ENCODE measurements around the gene PEBP1.

The PEBP1 gene

GRCh38 chr12:118140825-118141224, 4.9 kb downstream of the PEBP1 start:
- DNase-seq (ENCODE audit: insufficient read length) (no peak), FAIRE-seq (no peak)
- TF ChIP-seq POLR2AphosphoS5 (IDR thresholded peaks at IDR 0.05; ENCODE audit: low read depth, low read length), result no peak
- TF ChIP-seq TAF1 (IDR thresholded peaks at IDR 0.05; ENCODE audit: borderline replicate concordance, low read depth, low read length), result no peak
- TF ChIP-seq POLR2A (IDR thresholded peaks at IDR 0.05; ENCODE audit: low read depth, low read length), result no peak

- DNase-seq (ENCODE audit: insufficient read length) (no peak), FAIRE-seq (no peak)
- TF ChIP-seq POLR2AphosphoS5 (IDR thresholded peaks at IDR 0.05; ENCODE audit: low read depth, low read length) (no peak), POLR2A (IDR thresholded peaks at IDR 0.05; ENCODE audit: low read depth, low read length) (no peak), TAF1 (IDR thresholded peaks at IDR 0.05; ENCODE audit: borderline replicate concordance, low read depth, low read length) (no peak)
Observed at GRCh38 chr12:118144499-118144898, 8.6 kb downstream of the PEBP1 start.

GRCh38 chr12:118145113-118145797, 9.3 kb downstream of the PEBP1 start:
- FAIRE-seq (no peak), DNase-seq (ENCODE audit: insufficient read length) (peak; percentile 28)
- TF ChIP-seq POLR2AphosphoS5 (IDR thresholded peaks at IDR 0.05; ENCODE audit: low read depth, low read length) (no peak; the same call in 1 of the 2 replicates), POLR2A (IDR thresholded peaks at IDR 0.05; ENCODE audit: low read depth, low read length) (no peak), TAF1 (IDR thresholded peaks at IDR 0.05; ENCODE audit: borderline replicate concordance, low read depth, low read length) (no peak)

- TF ChIP-seq TAF1 (IDR thresholded peaks at IDR 0.05; ENCODE audit: borderline replicate concordance, low read depth, low read length), result no peak
- 0 out of 2 replicates have a peak, but pooled peaks have one; percentile 50 for TF ChIP-seq POLR2AphosphoS5 (IDR thresholded peaks at IDR 0.05; ENCODE audit: low read depth, low read length)
- TF ChIP-seq POLR2A (IDR thresholded peaks at IDR 0.05; ENCODE audit: low read depth, low read length), result no peak
- FAIRE-seq (no peak), DNase-seq (ENCODE audit: insufficient read length) (no peak)
Observed at GRCh38 chr12:118145798-118146156, 9.9 kb downstream of the PEBP1 start.

- no peak for FAIRE-seq
- TF ChIP-seq POLR2A (IDR thresholded peaks at IDR 0.05; ENCODE audit: low read depth, low read length) (no peak), TAF1 (IDR thresholded peaks at IDR 0.05; ENCODE audit: borderline replicate concordance, low read depth, low read length) (no peak), POLR2AphosphoS5 (IDR thresholded peaks at IDR 0.05; ENCODE audit: low read depth, low read length) (no peak)
- DNase-seq (ENCODE audit: insufficient read length), result no peak
Observed at GRCh38 chr12:118148287-118148686, 12.4 kb downstream of the PEBP1 start.

- FAIRE-seq (no peak), DNase-seq (ENCODE audit: insufficient read length) (no peak)
- TF ChIP-seq TAF1 (IDR thresholded peaks at IDR 0.05; ENCODE audit: borderline replicate concordance, low read depth, low read length) (no peak), POLR2AphosphoS5 (IDR thresholded peaks at IDR 0.05; ENCODE audit: low read depth, low read length) (no peak), POLR2A (IDR thresholded peaks at IDR 0.05; ENCODE audit: low read depth, low read length) (no peak)
Observed at GRCh38 chr12:118150625-118151024, 14.7 kb downstream of the PEBP1 start.

GRCh38 chr12:118151755-118152154, 15.8 kb downstream of the PEBP1 start:
- DNase-seq (ENCODE audit: insufficient read length) (no peak), FAIRE-seq (no peak)
- TF ChIP-seq POLR2A (IDR thresholded peaks at IDR 0.05; ENCODE audit: low read depth, low read length), result no peak
- TF ChIP-seq POLR2AphosphoS5 (IDR thresholded peaks at IDR 0.05; ENCODE audit: low read depth, low read length), result no peak
- TF ChIP-seq TAF1 (IDR thresholded peaks at IDR 0.05; ENCODE audit: borderline replicate concordance, low read depth, low read length), result no peak

- TF ChIP-seq POLR2AphosphoS5 (IDR thresholded peaks at IDR 0.05; ENCODE audit: low read depth, low read length) (no peak), TAF1 (IDR thresholded peaks at IDR 0.05; ENCODE audit: borderline replicate concordance, low read depth, low read length) (no peak), POLR2A (IDR thresholded peaks at IDR 0.05; ENCODE audit: low read depth, low read length) (no peak)
- DNase-seq (ENCODE audit: insufficient read length) (no peak), FAIRE-seq (no peak)
Observed at GRCh38 chr12:118160536-118160935, 24.6 kb downstream of the PEBP1 start.

GRCh38 chr12:118164798-118165486, 29.0 kb downstream of the PEBP1 start:
- no peak for TF ChIP-seq TAF1 (IDR thresholded peaks at IDR 0.05; ENCODE audit: borderline replicate concordance, low read depth, low read length)
- no peak for TF ChIP-seq POLR2A (IDR thresholded peaks at IDR 0.05; ENCODE audit: low read depth, low read length)
- TF ChIP-seq POLR2AphosphoS5 (IDR thresholded peaks at IDR 0.05; ENCODE audit: low read depth, low read length), result no peak
- DNase-seq (ENCODE audit: insufficient read length) (no peak), FAIRE-seq (peak; percentile 89)

- DNase-seq (ENCODE audit: insufficient read length), result peak; percentile 52
- peak; percentile 88 for FAIRE-seq
- TF ChIP-seq POLR2A (IDR thresholded peaks at IDR 0.05; ENCODE audit: low read depth, low read length) (no peak), POLR2AphosphoS5 (IDR thresholded peaks at IDR 0.05; ENCODE audit: low read depth, low read length) (no peak), TAF1 (IDR thresholded peaks at IDR 0.05; ENCODE audit: borderline replicate concordance, low read depth, low read length) (no peak)
Observed at GRCh38 chr12:118166946-118167345, 31.0 kb downstream of the PEBP1 start.

- FAIRE-seq (no peak), DNase-seq (ENCODE audit: insufficient read length) (no peak)
- TF ChIP-seq POLR2A (IDR thresholded peaks at IDR 0.05; ENCODE audit: low read depth, low read length) (no peak), POLR2AphosphoS5 (IDR thresholded peaks at IDR 0.05; ENCODE audit: low read depth, low read length) (no peak), TAF1 (IDR thresholded peaks at IDR 0.05; ENCODE audit: borderline replicate concordance, low read depth, low read length) (no peak)
Observed at GRCh38 chr12:118175823-118176447, 40.0 kb downstream of the PEBP1 start.

All from GM12892 (cell line).